OCI-LY7 (cell line): ENCODE results near the gene ZNF593. TPM values are rescaled to one million over a fixed set of nuclear protein-coding genes. Genes with fewer than 3 reads are reported as not detected.

ENCODE experiments used
- BruUV-seq: library from RNA; stranded (reverse); fragments of 400-500 nt; replicated peaks from 2 replicates; lab custom pipeline; 2021; lab: Mats Ljungman, UMichigan
- CTCF ChIA-PET: fragments of 300-600 bp; sonication (Branson Sonifier 250); formaldehyde crosslinking; loops from one replicate; lab custom pipeline; 2022; ENCODE audit warnings: antibody characterized with exemption; ENCODE audit not compliant: unreplicated experiment; lab: Charles Lee
- POLR2A ChIA-PET: fragments of 300-600 bp; sonication (Branson Sonifier 250); formaldehyde crosslinking; loops from one replicate; lab custom pipeline; 2022; ENCODE audit warnings: antibody characterized with exemption; lab: Charles Lee
- DNase-seq: peaks from one replicate; pipeline ENCODE4 v3.0.0-alpha.2; 2015; ENCODE audit warnings: low spot score
- H2AFZ ChIP-seq: fragments of 200-600 bp; sonication (generic), shearing (Covaris generic); 2 replicates; pipeline ENCODE4 v1.6.1; 2014; ENCODE audit warnings: mild to moderate bottlenecking, antibody characterized with exemption, low read length, moderate library complexity
- H3K27ac ChIP-seq: fragments of 200-600 bp; sonication (generic); 2 replicates; pipeline ENCODE4 v1.5.1; 2014; ENCODE audit warnings: mixed run types, low read depth, mild to moderate bottlenecking, moderate library complexity, low read length, inconsistent platforms; ENCODE audit not compliant: poor library complexity, severe bottlenecking
- H3K36me3 ChIP-seq: fragments of 200-600 bp; sonication (generic); 2 replicates; pipeline ENCODE4 v1.6.1; 2014; ENCODE audit warnings: mild to moderate bottlenecking, antibody characterized with exemption, low read length, moderate library complexity, mixed read lengths; ENCODE audit not compliant: insufficient read depth
- H3K4me1 ChIP-seq: fragments of 200-600 bp; sonication (generic); 2 replicates; pipeline ENCODE4 v1.5.1; 2014; ENCODE audit warnings: mild to moderate bottlenecking, low read length; ENCODE audit not compliant: insufficient read depth, poor library complexity, severe bottlenecking
- H3K4me2 ChIP-seq: fragments of 200-600 bp; sonication (generic); 2 replicates; pipeline ENCODE4 v1.6.1; 2014; ENCODE audit warnings: mild to moderate bottlenecking, low read length
- H3K4me3 ChIP-seq: fragments of 200-600 bp; sonication (generic); 2 replicates; pipeline ENCODE4 v1.5.1; 2014; ENCODE audit warnings: mild to moderate bottlenecking, low read depth, low read length; ENCODE audit not compliant: poor library complexity, severe bottlenecking
- H3K79me2 ChIP-seq: fragments of 200-600 bp; sonication (generic); 2 replicates; pipeline ENCODE4 v1.6.1; 2016; ENCODE audit warnings: low read depth, mild to moderate bottlenecking, low read length, moderate library complexity, mixed read lengths; ENCODE audit not compliant: insufficient read depth
- H3K9me2 ChIP-seq: fragments of 200-600 bp; sonication (generic); 2 replicates; pipeline ENCODE4 v1.6.1; 2016; ENCODE audit warnings: mild to moderate bottlenecking, low read length, mixed read lengths; ENCODE audit not compliant: insufficient read depth
- H3K9me3 ChIP-seq: fragments of 200-600 bp; sonication (generic); 2 replicates; pipeline ENCODE4 v1.6.1; 2014; ENCODE audit warnings: mild to moderate bottlenecking, mixed run types, low read length, mixed read lengths
- H4K20me1 ChIP-seq: fragments of 200-600 bp; sonication (generic); 2 replicates; pipeline ENCODE4 v1.6.1; 2014; ENCODE audit warnings: mild to moderate bottlenecking, antibody characterized with exemption, low read length, moderate library complexity, mixed read lengths; ENCODE audit not compliant: insufficient read depth
- EZH2phosphoT487 ChIP-seq: fragments of 200-600 bp; sonication (generic); IDR thresholded peaks from 2 replicates; pipeline ENCODE4 v1.6.1; 2018; ENCODE audit warnings: low read depth, borderline replicate concordance, mild to moderate bottlenecking, mixed run types, antibody characterized with exemption, low read length, moderate library complexity, mixed read lengths
- intact Hi-C: fragments of 100-400 bp; cut with micrococcal nuclease; formaldehyde crosslinking; loops from one replicate; pipeline ENCODE4 v1.10.0; 2022; ENCODE audit not compliant: unreplicated experiment
- total RNA-seq, 2 experiments: library from RNA; depleted of rRNA in 1 of 2; stranded (reverse); fragments of >200 nt in 1 of 2; shearing (Covaris generic) in 1 of 2; gene quantifications; 2 replicates each; pipeline ENCODE4 v1.2.3, GENCODE V29; 2014 to 2022
- TF ChIP-seq, protein P1 (sequence below): fragments of 200-600 bp; sonication (generic); conservative IDR thresholded peaks from 2 replicates; pipeline ENCODE4 v1.5.1; 2014; ENCODE audit warnings: mild to moderate bottlenecking, antibody characterized with exemption, low read length, moderate library complexity, mixed read lengths

Gene ZNF593
- total RNA-seq, 2 experiments from 2014 or later: 42.8 to 63.6 TPM

DNA sequence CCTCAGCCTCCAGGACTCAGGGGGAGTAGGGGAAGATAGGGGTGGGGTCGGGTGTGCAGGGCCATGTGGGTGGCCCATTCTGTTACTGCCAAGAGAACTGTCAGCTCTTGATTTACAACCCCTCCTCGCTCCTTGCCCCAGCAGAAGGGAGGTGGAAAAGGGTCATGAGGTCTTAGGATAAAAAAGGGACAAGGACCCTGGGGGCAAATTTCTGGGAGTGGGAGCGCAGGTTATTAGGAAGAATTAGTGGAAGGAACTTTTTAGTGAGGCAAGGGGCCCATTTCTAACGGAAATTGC is 10.0 kb upstream of the ZNF593 start:
- no peak for TF ChIP-seq EZH2phosphoT487
- TF ChIP-seq, protein P1, sequence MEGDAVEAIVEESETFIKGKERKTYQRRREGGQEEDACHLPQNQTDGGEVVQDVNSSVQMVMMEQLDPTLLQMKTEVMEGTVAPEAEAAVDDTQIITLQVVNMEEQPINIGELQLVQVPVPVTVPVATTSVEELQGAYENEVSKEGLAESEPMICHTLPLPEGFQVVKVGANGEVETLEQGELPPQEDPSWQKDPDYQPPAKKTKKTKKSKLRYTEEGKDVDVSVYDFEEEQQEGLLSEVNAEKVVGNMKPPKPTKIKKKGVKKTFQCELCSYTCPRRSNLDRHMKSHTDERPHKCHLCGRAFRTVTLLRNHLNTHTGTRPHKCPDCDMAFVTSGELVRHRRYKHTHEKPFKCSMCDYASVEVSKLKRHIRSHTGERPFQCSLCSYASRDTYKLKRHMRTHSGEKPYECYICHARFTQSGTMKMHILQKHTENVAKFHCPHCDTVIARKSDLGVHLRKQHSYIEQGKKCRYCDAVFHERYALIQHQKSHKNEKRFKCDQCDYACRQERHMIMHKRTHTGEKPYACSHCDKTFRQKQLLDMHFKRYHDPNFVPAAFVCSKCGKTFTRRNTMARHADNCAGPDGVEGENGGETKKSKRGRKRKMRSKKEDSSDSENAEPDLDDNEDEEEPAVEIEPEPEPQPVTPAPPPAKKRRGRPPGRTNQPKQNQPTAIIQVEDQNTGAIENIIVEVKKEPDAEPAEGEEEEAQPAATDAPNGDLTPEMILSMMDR: no peak
- H4K20me1 ChIP-seq: no peaks in the 10 kb centered on the region
- no peak for DNase-seq
- POLR2A ChIA-PET: no interaction called here
- H3K9me3 ChIP-seq: no peaks in the 10 kb centered on the region
- BruUV-seq: no TSS peak
- CTCF ChIA-PET: no interaction called here
- no peak overlapping the region for H3K4me2 ChIP-seq
- H3K9me2 ChIP-seq: no peaks in the 10 kb centered on the region
- H3K4me3 ChIP-seq: no peak overlapping the region
- intact Hi-C loops: no loop called here
- H3K79me2 ChIP-seq: no peaks in the 10 kb centered on the region
- H3K27ac ChIP-seq: no peak overlapping the region
- H2AFZ ChIP-seq: no peak overlapping the region
- peaks cover 11% of the 10 kb centered on the region for H3K4me1 ChIP-seq
- H3K36me3 ChIP-seq: no peaks in the 10 kb centered on the region

DNA sequence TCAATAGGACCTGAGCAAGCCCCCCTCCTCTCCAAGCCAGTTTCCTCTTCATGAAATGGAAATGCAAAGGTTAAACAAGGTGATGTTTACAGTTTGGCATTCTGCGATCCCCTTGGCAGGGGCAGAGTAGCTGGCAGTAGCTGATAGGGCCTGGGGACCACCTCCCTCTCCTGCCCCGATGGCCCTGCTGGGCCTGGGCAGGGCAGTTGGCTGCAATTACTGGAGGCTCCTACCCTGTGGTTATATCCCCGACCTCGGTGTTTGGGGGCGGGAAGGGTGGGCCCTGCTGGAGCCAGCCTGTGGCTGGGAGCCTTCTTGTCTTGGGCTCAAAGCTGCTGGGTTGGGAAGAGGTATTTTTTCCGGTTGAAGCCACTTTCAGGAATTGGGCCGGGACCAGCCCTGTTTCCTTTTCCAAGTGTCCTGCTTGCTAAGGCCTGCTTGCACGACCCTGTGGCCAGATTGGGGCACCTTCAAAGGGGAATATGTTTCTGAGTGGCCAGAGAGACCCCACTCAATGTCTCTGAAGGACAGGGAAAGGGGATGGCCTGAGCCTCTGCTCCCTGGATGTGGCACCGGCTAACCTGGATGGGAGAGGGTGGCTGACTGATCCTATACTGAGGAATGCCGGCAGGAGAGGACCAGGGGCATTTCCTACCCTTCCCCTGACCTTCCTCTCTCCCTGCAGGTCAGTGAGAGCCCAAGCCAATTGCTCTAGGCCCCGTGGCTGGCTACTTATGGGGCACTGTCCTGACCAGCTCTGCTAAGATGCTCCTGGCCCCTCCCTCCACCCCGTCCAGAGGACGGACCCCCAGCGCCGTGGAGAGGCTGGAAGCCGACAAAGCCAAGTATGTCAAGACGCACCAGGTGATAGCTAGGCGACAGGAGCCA is 8.9 kb upstream of the ZNF593 start:
- Histone ChIP-seq H3K36me3 (no peaks in the 10 kb centered on the region), H4K20me1 (no peaks in the 10 kb centered on the region), H3K4me3 (no peak overlapping the region), H3K27ac (no peak overlapping the region), H3K9me3 (no peaks in the 10 kb centered on the region), H3K79me2 (no peaks in the 10 kb centered on the region), H2AFZ (no peak overlapping the region), H3K4me1 (peaks cover 11% of the 10 kb centered on the region), H3K4me2 (no peak overlapping the region), H3K9me2 (no peaks in the 10 kb centered on the region)
- BruUV-seq: no TSS peak
- DNase-seq: no peak
- POLR2A ChIA-PET: no interaction called here
- CTCF ChIA-PET: no interaction called here
- intact Hi-C loops: no loop called here
- TF ChIP-seq EZH2phosphoT487: no peak
- TF ChIP-seq, protein P1: no peak

DNA sequence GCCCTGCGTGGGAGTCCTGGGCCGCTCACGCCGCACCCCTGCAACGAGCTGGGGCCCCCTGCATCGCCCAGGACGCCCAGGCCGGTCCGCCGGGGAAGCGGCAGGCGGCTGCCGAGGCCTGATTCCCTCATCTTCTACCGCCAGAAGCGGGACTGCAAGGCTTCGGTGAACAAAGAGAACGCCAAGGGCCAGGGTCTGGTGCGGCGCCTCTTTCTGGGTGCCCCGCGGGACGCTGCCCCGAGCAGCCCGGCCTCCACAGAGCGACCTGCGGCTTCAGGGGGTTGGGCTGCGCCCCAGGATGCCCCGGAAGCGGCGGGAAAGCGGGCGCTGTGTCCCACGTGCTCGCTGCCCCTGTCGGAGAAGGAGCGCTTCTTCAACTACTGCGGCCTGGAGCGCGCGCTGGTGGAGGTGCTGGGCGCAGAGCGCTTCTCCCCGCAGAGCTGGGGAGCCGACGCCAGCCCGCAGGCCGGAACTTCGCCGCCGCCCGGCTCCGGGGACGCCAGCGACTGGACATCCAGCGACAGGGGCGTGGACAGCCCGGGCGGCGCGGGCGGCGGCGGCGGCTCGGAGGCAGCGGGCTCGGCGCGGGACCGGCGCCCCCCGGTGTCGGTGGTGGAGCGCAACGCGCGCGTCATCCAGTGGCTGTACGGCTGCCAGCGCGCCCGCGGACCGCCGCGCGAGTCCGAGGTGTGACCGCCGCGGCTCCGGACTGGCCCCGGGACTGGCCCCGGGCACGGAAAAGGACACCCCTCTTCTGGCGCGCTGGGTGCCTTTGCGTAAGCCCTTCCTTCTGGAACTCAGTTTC is 8.1 kb upstream of the ZNF593 start:
- Histone ChIP-seq H3K9me2 (no peaks in the 10 kb centered on the region), H4K20me1 (no peaks in the 10 kb centered on the region), H3K27ac (no peak overlapping the region), H3K4me2 (no peak overlapping the region), H2AFZ (no peak overlapping the region), H3K79me2 (no peaks in the 10 kb centered on the region), H3K36me3 (no peaks in the 10 kb centered on the region), H3K9me3 (no peaks in the 10 kb centered on the region), H3K4me3 (no peak overlapping the region), H3K4me1 (peaks cover 3% of the 10 kb centered on the region)
- DNase-seq: no peak
- TF ChIP-seq, protein P1: peak; percentile 48
- no peak for TF ChIP-seq EZH2phosphoT487
- POLR2A ChIA-PET: no interaction called here
- intact Hi-C loops: no loop called here
- BruUV-seq: no TSS peak
- CTCF ChIA-PET: no interaction called here
